Measurements from ENCODE around the gene GSTA3.
"Not testable (repeated sequence)": the region's sequence is repeated elsewhere in the genome, so short reads cannot be mapped to it uniquely, and the experiment has no call there.

Gene GSTA3

GRCh38 chr6:52910091-52910490 lies 593 bp upstream of the GSTA3 start:
- DNase-seq (ENCODE audit: low read depth) = peak; percentile 66

- no peak for DNase-seq (ENCODE audit: low read depth)
Observed at GRCh38 chr6:52909131-52909530, 367 bp downstream of the GSTA3 start.

GRCh38 chr6:52908526-52908925 lies 972 bp downstream of the GSTA3 start:
- DNase-seq (ENCODE audit: low read depth) = peak; percentile 17

GRCh38 chr6:52904562-52905279 lies 4.8 kb downstream of the GSTA3 start:
- peak; percentile 42 for DNase-seq (ENCODE audit: low read depth)

GRCh38 chr6:52900536-52900935 lies 9.0 kb downstream of the GSTA3 start:
- DNase-seq (ENCODE audit: low read depth) = no peak

GRCh38 chr6:52895790-52896189 lies 13.7 kb downstream of the GSTA3 start:
- DNase-seq (ENCODE audit: low read depth) = not testable (repeated sequence)

- no peak for DNase-seq (ENCODE audit: low read depth)
Observed at GRCh38 chr6:52894285-52894684, 15.2 kb downstream of the GSTA3 start.

GRCh38 chr6:52893803-52894202 lies 15.7 kb downstream of the GSTA3 start:
- DNase-seq (ENCODE audit: low read depth) = no peak

GRCh38 chr6:52893221-52893620 lies 16.3 kb downstream of the GSTA3 start:
- no peak for DNase-seq (ENCODE audit: low read depth)

GRCh38 chr6:52890018-52890417 lies 19.5 kb downstream of the GSTA3 start:
- no peak for DNase-seq (ENCODE audit: low read depth)

- DNase-seq (ENCODE audit: low read depth) = no peak
Observed at GRCh38 chr6:52887910-52888524, 21.5 kb downstream of the GSTA3 start.

- DNase-seq (ENCODE audit: low read depth) = peak; percentile 83
Observed at GRCh38 chr6:52881996-52882841, 27.3 kb downstream of the GSTA3 start.

GRCh38 chr6:52881662-52881995 lies 27.9 kb downstream of the GSTA3 start:
- no peak for DNase-seq (ENCODE audit: low read depth)

GRCh38 chr6:52877786-52878185 lies 31.7 kb downstream of the GSTA3 start:
- DNase-seq (ENCODE audit: low read depth) = peak; percentile 15

- DNase-seq (ENCODE audit: low read depth) = peak; percentile 93
Observed at GRCh38 chr6:52877168-52877567, 32.3 kb downstream of the GSTA3 start.

- DNase-seq (ENCODE audit: low read depth) = no peak
Observed at GRCh38 chr6:52876056-52876787, 33.3 kb downstream of the GSTA3 start.

- DNase-seq (ENCODE audit: low read depth) = no peak
Observed at GRCh38 chr6:52872031-52872430, 37.5 kb downstream of the GSTA3 start.

- DNase-seq (ENCODE audit: low read depth) = peak; percentile 11
Observed at GRCh38 chr6:52871621-52872020, 37.9 kb downstream of the GSTA3 start.

GRCh38 chr6:52870335-52871091 lies 39.0 kb downstream of the GSTA3 start:
- peak; percentile 32 for DNase-seq (ENCODE audit: low read depth)

GRCh38 chr6:52868899-52869298 lies 40.6 kb downstream of the GSTA3 start:
- not testable (repeated sequence) for DNase-seq (ENCODE audit: low read depth)

GRCh38 chr6:52868240-52868639 lies 41.3 kb downstream of the GSTA3 start:
- no peak for DNase-seq (ENCODE audit: low read depth)

GRCh38 chr6:52861151-52861550 lies 48.3 kb downstream of the GSTA3 start:
- not testable (repeated sequence) for DNase-seq (ENCODE audit: low read depth)
